Putamen (tissue), 1 donor: ENCODE measurements around the gene CCL15.

ENCODE experiments used
- DNase-seq: peaks from one replicate; pipeline ENCODE4 v3.0.0-alpha.2; 2016; ENCODE audit warnings: low spot score

The CCL15 gene

DNA sequence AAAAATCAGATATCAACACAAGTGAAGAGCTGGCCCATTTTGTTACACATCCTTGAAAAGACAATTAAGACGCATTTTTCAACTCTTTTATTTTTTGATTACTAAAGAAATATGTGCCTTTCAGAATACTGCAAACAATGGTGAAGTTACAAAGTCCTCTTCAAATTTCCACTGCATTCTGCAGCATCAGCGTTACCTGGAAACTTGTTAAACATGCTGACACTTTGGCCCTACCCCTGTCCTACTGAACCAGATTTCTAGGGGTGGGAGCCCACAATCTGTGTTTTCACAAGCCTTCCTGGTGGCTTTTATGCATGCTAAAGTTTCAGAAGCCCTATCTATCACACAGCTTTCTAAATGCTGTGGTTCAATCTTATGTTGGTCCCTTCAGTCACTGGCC is 10.3 kb downstream of the CCL15 start:
- no peak for DNase-seq

GRCh38 chr17:35988164-35988563 is 13.2 kb downstream of the CCL15 start:
- no peak for DNase-seq

GRCh38 chr17:35986643-35987042 is 14.7 kb downstream of the CCL15 start, which contains the start of gene CCL14:
Gene CCL14 (minus strand): TSS chr17:35986729. CDS start chr17:35986649, 80 bp downstream.
- DNase-seq: no peak

DNA sequence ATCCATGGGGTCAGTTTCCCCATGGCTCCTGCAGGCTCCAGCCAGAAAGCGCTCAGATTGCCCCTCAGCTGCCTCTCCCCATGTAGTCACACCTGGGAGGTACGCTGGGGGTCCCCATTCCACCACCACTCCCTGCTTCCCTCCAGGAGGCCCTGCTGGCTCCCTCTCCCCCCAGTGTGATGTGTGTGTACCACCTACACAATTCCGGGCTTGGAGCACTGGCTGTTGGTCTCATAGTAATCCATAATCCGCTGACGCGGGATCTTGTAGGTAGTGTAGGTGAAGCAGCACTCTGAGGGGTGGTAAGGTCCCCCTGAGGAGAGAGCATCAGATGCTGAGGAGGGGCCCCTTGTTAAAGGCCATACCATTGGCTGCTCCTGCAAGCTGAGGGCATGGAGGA is 17.2 kb downstream of the CCL15 start:
- no peak for DNase-seq

DNA sequence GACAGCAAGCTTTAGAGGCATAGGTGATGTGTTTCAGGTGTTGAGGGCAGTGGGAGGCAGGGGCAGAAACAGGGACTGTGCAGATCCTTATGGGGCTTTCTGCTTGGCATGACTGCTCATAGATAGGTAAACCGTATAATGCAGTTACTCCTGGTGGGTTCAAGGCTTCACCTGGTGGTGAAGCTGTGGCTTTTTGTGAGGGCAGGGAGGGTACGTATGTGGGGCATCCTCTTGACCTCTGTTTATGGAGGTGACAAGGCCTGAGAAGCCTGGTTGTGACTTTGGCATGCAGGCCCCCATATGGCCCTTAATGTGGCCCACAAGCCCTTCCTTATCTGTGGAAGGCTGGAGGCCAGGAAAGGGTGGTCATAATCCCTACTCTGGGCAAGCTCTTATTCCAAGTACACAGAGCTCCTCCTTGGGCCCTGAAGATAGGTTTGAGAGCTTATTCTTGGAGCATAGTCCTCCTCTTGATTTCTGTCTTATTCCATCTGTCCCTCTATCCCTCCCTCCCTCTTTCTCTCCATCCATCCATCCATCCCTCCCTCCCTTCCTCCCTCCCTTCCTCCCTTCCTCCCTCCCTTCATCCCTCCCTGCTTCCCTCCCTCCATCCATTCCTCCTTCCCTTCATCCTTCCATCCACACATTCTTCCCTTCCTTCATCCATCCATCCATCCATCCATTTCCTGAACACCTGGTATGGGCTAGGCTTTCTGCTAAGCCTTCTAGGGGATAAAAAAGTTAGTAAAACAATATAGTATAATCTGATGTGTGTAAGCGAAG is 18.8 kb downstream of the CCL15 start:
- no peak for DNase-seq

- no peak for DNase-seq
Observed at GRCh38 chr17:35981908-35982330, 19.4 kb downstream of the CCL15 start.

DNA sequence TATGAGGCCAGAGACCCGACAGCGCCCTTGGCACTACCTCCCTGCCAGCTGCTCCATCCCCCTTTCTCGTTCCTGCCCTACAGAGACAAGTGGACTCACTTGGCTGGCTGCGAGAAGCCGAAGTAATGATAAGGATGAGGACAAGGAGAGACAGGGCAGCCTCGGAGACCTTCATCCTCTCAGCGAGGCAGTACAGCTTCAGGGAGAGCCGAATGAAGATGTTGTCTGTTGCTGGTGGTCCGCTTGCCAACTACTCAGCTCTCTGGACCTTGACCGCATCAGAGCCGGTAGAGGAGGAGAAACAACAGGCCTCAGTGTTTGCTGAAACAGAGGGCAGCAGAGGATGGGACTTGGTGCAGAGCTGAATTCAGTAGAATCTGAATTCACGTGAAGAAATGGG is 20.1 kb downstream of the CCL15 start, which contains the start of gene CCL16:
Gene CCL16, minus strand, starts transcription at position 252 of the 400 bp plus-strand sequence. Its CDS starts 77 bp downstream, at position 175.
- DNase-seq: no peak

DNA sequence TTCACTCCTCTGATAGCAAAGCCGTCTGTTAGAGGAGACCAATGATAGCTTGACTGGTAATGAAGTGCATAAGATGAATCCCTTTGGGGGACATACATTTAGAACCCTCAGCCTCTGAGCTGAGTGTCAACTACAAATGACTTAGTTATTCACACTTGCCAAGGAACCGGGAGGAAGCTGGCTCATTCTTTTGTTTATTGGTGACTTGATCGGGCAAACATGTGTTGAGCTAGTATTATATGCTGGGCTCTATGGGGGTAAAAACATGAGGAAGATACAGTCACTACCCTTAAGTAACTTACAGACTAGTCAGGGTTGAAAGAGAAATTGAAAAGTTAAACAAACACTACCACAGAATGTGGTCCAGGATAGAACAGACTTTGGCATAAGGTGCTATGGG is 23.0 kb downstream of the CCL15 start:
- no peak for DNase-seq

DNA sequence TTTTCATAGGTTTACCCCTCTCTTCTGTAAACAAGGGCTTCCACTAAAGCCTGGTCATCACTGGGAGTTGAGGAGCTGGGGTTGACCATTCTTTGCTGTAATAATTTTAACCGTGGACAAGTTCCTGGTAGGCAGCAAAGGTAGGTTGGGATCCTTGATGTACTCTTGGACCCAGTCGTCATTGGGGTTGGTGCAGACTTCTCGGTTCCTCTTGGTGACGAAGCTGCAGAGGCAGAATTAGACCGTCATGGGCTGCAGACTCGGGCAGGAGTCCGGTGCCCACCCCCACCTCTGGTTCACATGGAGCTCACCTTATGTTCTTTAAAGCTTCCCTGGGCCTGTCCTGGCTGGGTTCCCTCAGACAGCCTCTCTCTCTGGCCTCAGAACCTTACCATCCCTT is 23.8 kb downstream of the CCL15 start:
- DNase-seq: no peak

DNA sequence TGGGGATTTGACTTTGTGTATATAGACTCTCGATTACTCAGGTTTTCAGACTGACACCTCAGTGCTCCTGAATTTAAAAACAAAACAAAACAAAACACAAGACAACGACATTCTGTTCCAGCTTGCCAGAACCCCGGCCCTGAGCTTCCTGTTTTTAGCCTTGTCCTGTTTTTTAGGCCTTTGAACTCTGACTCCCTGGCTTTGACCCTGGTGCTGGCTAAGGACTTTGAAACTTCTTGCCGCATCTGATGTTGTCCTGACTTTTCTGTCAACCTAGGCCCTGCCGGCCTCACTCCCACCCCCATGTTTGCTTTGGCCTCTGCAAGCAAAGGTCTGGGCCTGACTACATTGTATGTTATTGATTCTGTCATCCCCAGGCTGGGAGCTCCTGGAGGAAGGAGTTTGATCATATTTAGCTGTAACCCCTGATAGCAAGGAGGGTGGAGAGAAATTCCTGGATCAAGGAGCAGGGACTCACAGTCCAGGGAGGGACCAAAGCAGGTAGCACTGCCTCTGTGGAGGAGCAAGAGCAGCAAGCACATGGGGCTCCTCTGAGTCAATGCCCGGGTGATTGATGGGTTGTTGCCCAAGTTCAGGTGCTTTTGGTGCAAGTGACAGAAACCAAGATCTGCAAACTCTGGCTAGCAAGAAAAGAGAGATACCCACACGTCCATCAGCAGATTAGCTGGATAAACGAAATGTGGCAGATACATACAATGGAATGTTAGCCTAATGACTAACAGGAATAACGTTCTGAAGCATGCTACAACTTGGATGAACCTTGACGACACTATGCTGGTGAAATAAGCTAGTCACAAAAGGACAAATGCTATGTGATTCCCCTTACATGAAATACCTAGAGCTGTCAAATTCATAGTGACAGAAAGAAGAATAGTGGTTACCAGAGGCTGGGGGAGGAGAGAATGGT is 27.8 kb downstream of the CCL15 start:
- peak; percentile 22 for DNase-seq

DNA sequence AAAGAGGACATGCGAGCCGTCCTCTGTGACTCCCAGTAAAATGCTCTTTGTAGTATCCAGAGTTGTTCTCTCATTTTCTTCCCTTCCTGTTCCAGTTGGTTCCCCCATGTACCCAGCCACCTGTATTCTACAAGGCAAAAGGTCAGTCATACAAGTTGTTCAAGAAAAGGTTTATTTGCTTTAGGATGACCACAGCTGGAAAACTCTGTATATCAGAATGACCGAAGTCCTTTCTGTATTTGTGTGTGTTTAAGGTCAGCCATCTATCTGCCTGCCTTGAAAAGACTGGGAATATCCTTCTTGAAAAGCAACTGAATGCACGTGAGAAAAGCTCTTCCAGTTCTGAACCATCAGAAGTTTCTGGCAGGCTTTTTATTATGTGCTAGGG is 28.4 kb downstream of the CCL15 start:
- no peak for DNase-seq

GRCh38 chr17:35972535-35972934 is 28.8 kb downstream of the CCL15 start:
- DNase-seq: no peak

GRCh38 chr17:35972066-35972465 is 29.3 kb downstream of the CCL15 start:
- no peak for DNase-seq

GRCh38 chr17:35969558-35970380 is 31.6 kb downstream of the CCL15 start:
- DNase-seq: peak; percentile 62

- DNase-seq: no peak
Observed at GRCh38 chr17:35968520-35969054, 32.8 kb downstream of the CCL15 start.

DNA sequence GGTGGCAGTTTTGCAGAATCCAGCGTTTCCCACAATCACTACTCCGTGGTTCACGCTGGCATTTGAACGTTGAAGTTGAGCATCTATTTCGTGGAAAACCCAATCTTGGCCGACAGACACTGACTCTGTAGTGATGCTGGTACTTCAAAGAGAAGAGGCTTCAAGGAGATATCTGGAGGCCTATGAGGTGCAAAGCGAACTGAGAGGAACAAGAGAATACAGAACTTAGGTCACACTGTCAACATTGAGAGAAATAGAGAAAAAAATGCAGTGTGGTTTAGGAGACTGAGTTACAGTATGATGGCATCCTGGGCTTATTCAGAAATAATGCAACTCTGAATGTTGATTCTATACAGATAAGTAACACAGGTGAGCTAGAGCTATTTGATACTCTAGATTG is 36.1 kb downstream of the CCL15 start:
- no peak for DNase-seq

DNA sequence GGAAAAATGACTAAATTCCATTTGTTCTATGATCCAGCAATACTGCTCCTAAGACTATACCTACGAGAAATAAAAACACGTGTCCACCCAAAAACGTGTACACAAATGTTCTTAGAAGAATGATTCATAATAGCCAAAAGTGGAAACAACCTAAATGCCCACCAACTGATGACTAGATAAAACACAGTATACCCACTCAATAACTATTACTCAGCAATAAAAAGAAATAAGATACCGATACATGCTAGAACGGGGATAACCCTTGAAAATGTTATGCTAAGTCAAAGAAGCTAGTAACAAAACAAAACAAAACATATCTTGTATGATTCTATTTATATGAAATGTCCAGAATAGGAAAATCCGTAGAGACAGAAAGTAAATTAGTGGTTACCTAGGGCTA is 37.7 kb downstream of the CCL15 start:
- DNase-seq: no peak

DNA sequence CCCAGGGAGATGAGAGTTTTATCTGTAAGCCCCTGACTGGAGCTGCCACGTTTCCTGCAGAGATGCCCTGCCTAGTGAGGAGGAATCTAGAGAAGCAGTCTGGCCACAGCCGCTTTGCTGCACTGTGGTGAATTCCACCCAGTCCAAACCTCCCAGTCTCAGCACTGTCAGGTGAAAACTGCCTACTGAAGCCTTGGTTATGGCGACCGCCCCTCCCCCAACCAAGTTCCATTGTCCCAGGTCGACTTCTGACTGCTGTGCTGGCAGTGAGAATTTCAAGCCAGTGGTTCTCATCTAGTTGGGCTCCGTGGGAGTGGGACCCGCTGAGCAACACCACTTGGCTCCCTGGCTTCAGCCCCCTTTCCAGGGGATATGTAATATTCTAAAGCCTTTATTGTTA is 47.6 kb downstream of the CCL15 start:
- no peak for DNase-seq

DNA sequence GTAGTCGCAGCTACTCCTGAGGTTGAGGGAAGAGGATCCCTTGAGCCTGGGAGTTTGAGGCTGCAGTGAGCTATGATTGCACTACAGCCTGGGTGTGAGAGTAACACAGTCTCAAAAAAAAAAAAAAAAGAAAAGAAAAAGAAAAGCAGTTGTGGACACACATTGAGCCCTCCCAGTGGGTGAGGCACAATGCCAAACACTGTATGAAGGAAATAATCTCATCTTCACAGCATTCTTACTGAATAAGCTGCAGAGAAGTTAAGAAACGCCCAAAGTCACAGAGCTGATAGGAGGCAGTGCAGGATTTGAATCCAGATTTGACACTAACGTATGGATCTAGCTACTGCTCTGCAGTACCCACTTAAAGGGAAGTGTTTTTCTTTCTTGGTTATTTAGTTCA is 52.0 kb downstream of the CCL15 start:
- DNase-seq: no peak

DNA sequence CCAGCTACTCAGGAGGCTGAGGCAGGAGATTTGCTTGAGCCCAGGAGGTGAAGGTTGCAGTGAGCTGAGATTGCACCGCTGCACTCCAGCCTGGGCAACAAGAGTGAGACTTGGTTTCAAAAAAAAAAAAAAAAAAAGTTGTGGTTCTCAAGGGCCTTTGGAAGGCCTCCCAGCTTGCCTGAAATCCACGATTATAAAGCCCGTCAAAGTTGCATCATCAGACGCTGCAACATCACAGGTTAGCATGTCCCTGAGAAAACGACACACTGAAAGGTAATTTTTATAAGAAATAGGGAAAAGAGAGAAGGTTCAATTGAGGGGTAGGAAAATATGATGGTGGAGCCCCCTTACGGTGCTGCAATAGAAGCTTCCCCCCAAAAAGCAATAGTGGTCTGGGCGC is 53.3 kb downstream of the CCL15 start:
- no peak for DNase-seq
